CD4-positive, CD25-positive, alpha-beta regulatory T cell (primary cell): Measurements from ENCODE around the gene ERN2. TPM values are rescaled to one million over a fixed set of nuclear protein-coding genes. Genes with fewer than 3 reads are reported as not detected.

Experiments used
- ATAC-seq, 2 donors: fragments of 150-1000 bp; cut with Tn5 transposase; one replicate each; pipeline ENCODE4 v1.10.0; 2021; ENCODE audit warnings: low read depth in 2 of 2, moderate number of reproducible peaks in 2 of 2, moderate library complexity in 1 of 2
- DNase-seq, 3 donors: peaks; one replicate each; pipeline versions ENCODE4 v3.0.0 to v3.0.0-alpha.2; 2012 to 2022; ENCODE audit warnings: mixed read lengths in 1 of 3
- H3K27ac ChIP-seq: one replicate; pipeline ENCODE4 v1.7.0; 2013; ENCODE audit warnings: mild to moderate bottlenecking, low read length; ENCODE audit not compliant: insufficient read depth, poor library complexity, severe bottlenecking
- H3K27me3 ChIP-seq: one replicate; pipeline ENCODE4 v1.7.0; 2013; ENCODE audit warnings: low read length; ENCODE audit not compliant: control insufficient read depth, insufficient read depth
- H3K36me3 ChIP-seq: one replicate; pipeline ENCODE4 v1.7.0; 2013; ENCODE audit warnings: mild to moderate bottlenecking, low read length, moderate library complexity; ENCODE audit not compliant: control insufficient read depth, insufficient read depth
- H3K4me1 ChIP-seq: 2 replicates; pipeline ENCODE4 v1.7.0; 2013; ENCODE audit warnings: mild to moderate bottlenecking, low read length; ENCODE audit not compliant: insufficient read depth, control insufficient read depth, poor library complexity, severe bottlenecking
- H3K4me3 ChIP-seq: one replicate; pipeline ENCODE4 v1.7.0; 2013; ENCODE audit warnings: low read depth, mild to moderate bottlenecking, low read length, moderate library complexity
- H3K9me3 ChIP-seq, 2 experiments: 1 replicate in 1 of 2; 2 replicates in 1 of 2; pipeline ENCODE4 v1.7.0; 2013; ENCODE audit warnings: low read length in 2 of 2, mild to moderate bottlenecking in 1 of 2, moderate library complexity in 1 of 2; ENCODE audit not compliant: control insufficient read depth in 2 of 2
- H3K27ac Mint-ChIP-seq, 3 donors: one replicate each; pipeline ENCODE4 v1.8.0; 2020 to 2022; ENCODE audit warnings: mild to moderate bottlenecking in 3 of 3, mixed read lengths in 3 of 3, moderate library complexity in 2 of 3
- H3K27me3 Mint-ChIP-seq: one replicate; pipeline ENCODE4 v1.8.0; 2022; ENCODE audit warnings: mild to moderate bottlenecking, mixed read lengths
- H3K36me3 Mint-ChIP-seq: one replicate; pipeline ENCODE4 v1.8.0; 2020; ENCODE audit warnings: mixed read lengths
- H3K4me1 Mint-ChIP-seq, 4 donors: one replicate each; pipeline ENCODE4 v1.8.0; 2020 to 2022; ENCODE audit warnings: mixed read lengths in 4 of 4, mild to moderate bottlenecking in 1 of 4
- H3K4me3 Mint-ChIP-seq, 4 donors: one replicate each; pipeline ENCODE4 v1.8.0; 2020 to 2022; ENCODE audit warnings: mild to moderate bottlenecking in 4 of 4, mixed read lengths in 4 of 4, moderate library complexity in 3 of 4
- H3K9me3 Mint-ChIP-seq, 7 donors: one replicate each; pipeline ENCODE4 v1.8.0; 2020 to 2022; ENCODE audit warnings: mixed read lengths in 7 of 7, mild to moderate bottlenecking in 3 of 7, moderate library complexity in 2 of 7
- polyA plus RNA-seq, 4 donors: library from polyadenylated mRNA; unstranded; fragments of 300-500 nt; fragmentation: Illumina TruSeq; gene quantifications; one replicate each; pipeline ENCODE4 v1.2.3, GENCODE V29; 2021
- total RNA-seq: library from RNA; stranded (reverse); gene quantifications from one replicate; pipeline ENCODE4 v1.2.3, GENCODE V29; 2022

ERN2 gene
- total and polyA plus RNA-seq, 5 donors from 2014 or later, result not detected

GRCh38 chr16:23711785-23712184, 1.2 kb downstream of the ERN2 start:
- DNase-seq, result no peak
- Mint-ChIP-seq H3K27ac (peak overlapping the region in 1 of 3 donors; percentile 36), H3K36me3 (no peaks in the 10 kb centered on the region), H3K4me1 (no peaks in the 10 kb centered on the region), H3K4me3 (no peak overlapping the region), H3K27me3 (peaks cover 47% of the 10 kb centered on the region), H3K9me3 (peaks cover 0 to 11% (median 5%) of the 10 kb centered on the region in 7 donors)
- no peak overlapping the region for H3K27ac ChIP-seq
- no peaks in the 10 kb centered on the region for H3K27me3 ChIP-seq
- ATAC-seq, result no peak
- no peaks in the 10 kb centered on the region for H3K36me3 ChIP-seq
- no peaks in the 10 kb centered on the region for H3K4me1 ChIP-seq
- H3K4me3 ChIP-seq, result no peak overlapping the region
- H3K9me3 ChIP-seq, result peaks cover 6 to 10% of the 10 kb centered on the region in 2 experiments

DNA sequence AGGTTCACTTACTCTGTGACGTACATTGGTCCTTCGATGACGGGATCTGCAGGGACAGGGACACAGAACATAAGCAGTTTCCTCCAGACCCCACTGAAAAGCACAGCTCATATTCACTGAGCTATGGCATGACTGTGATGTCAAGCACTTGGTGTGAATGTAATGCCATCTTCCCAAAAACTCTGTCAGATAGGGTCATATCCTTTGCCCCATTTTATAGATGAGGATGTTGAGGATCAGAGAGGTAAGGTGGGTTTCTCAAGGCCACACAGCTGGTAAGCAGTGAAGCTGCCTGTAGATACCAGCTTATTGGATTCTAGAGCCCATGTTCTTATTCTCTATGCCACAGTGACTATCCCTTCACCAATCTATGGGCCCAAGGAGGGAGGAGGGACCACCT, 2.5 kb downstream of the ERN2 start:
- peaks cover 0 to 11% (median 5%) of the 10 kb centered on the region in 7 donors for H3K9me3 Mint-ChIP-seq
- Histone ChIP-seq H3K27me3 (no peaks in the 10 kb centered on the region), H3K9me3 (peaks cover 6 to 10% of the 10 kb centered on the region in 2 experiments), H3K36me3 (no peaks in the 10 kb centered on the region), H3K27ac (no peak overlapping the region), H3K4me1 (no peaks in the 10 kb centered on the region), H3K4me3 (no peak overlapping the region)
- no peaks in the 10 kb centered on the region for H3K36me3 Mint-ChIP-seq
- peaks cover 41% of the 10 kb centered on the region for H3K27me3 Mint-ChIP-seq
- H3K27ac Mint-ChIP-seq, result no peak overlapping the region
- ATAC-seq, result no peak
- H3K4me1 Mint-ChIP-seq, result no peaks in the 10 kb centered on the region
- H3K4me3 Mint-ChIP-seq, result no peak overlapping the region
- no peak for DNase-seq

DNA sequence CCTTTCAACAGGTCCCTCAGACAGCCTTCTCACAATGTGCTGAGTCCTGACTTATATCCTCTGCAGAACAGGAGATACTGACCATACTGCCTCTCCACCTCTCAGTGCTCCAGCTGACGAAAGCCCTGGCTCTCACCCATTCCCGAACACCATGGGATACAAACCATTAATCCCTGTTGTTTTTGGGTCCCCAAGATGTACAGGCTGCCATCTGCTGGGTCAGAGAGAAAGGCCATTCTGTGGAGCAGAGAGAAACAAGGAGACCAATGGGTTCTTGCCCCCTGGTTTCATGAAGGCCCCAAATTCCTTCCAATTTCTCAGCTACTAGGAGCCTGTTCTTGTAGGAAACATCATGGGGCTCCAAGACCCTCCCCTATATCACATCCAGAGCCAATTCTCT, 3.0 kb downstream of the ERN2 start:
- H3K9me3 ChIP-seq, result peaks cover 6 to 10% of the 10 kb centered on the region in 2 experiments
- no peak for DNase-seq
- peaks cover 41% of the 10 kb centered on the region for H3K27me3 Mint-ChIP-seq
- ATAC-seq, result no peak
- H3K4me3 Mint-ChIP-seq, result no peak overlapping the region
- no peaks in the 10 kb centered on the region for H3K36me3 Mint-ChIP-seq
- H3K27me3 ChIP-seq, result no peaks in the 10 kb centered on the region
- H3K27ac Mint-ChIP-seq, result no peak overlapping the region
- H3K4me3 ChIP-seq, result no peak overlapping the region
- H3K4me1 Mint-ChIP-seq, result no peaks in the 10 kb centered on the region
- peaks cover 0 to 11% (median 5%) of the 10 kb centered on the region in 7 donors for H3K9me3 Mint-ChIP-seq
- H3K36me3 ChIP-seq, result no peaks in the 10 kb centered on the region
- H3K27ac ChIP-seq, result no peak overlapping the region
- H3K4me1 ChIP-seq, result no peaks in the 10 kb centered on the region

GRCh38 chr16:23709536-23709935, 3.5 kb downstream of the ERN2 start:
- Mint-ChIP-seq H3K27ac (no peak overlapping the region), H3K36me3 (no peaks in the 10 kb centered on the region), H3K9me3 (peaks cover 0 to 11% (median 6%) of the 10 kb centered on the region in 7 donors), H3K4me1 (no peaks in the 10 kb centered on the region), H3K27me3 (peaks cover 38% of the 10 kb centered on the region), H3K4me3 (no peak overlapping the region)
- no peak for ATAC-seq
- Histone ChIP-seq H3K27me3 (no peaks in the 10 kb centered on the region), H3K9me3 (peaks cover 6 to 10% of the 10 kb centered on the region in 2 experiments), H3K27ac (no peak overlapping the region), H3K36me3 (no peaks in the 10 kb centered on the region), H3K4me3 (no peak overlapping the region), H3K4me1 (no peaks in the 10 kb centered on the region)
- DNase-seq, result no peak

DNA sequence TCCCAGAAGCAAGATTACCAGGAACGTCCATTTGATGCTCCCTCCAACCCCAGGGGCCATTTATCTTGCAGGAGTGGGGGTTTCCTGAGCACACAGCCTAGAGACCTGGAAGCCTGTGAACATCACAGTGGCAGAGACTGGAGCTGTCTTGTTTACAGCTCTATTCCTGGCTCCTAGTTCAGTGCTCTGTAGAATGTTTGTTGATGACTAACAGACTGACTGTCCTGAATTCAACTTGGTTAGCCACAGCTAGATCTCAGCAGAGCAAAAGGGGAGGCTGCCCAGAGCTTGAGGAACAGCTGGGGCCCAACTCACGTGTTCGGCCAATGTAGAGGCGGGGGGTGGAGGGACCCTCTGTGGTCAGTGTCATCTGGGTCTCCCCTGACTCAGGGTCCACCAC, 6.6 kb downstream of the ERN2 start:
- Histone ChIP-seq H3K27ac (no peak overlapping the region), H3K36me3 (no peaks in the 10 kb centered on the region), H3K27me3 (peaks cover 4% of the 10 kb centered on the region), H3K4me1 (no peaks in the 10 kb centered on the region), H3K4me3 (no peak overlapping the region), H3K9me3 (peaks cover 10 to 12% of the 10 kb centered on the region in 2 experiments)
- peaks cover 0 to 5% (median 0%) of the 10 kb centered on the region in 4 donors for H3K4me1 Mint-ChIP-seq
- no peak for DNase-seq
- ATAC-seq, result no peak
- no peak overlapping the region for H3K4me3 Mint-ChIP-seq
- H3K36me3 Mint-ChIP-seq, result peaks cover 3% of the 10 kb centered on the region
- H3K27ac Mint-ChIP-seq, result no peak overlapping the region
- peaks cover 1 to 18% (median 10%) of the 10 kb centered on the region in 7 donors for H3K9me3 Mint-ChIP-seq
- peaks cover 35% of the 10 kb centered on the region for H3K27me3 Mint-ChIP-seq

DNA sequence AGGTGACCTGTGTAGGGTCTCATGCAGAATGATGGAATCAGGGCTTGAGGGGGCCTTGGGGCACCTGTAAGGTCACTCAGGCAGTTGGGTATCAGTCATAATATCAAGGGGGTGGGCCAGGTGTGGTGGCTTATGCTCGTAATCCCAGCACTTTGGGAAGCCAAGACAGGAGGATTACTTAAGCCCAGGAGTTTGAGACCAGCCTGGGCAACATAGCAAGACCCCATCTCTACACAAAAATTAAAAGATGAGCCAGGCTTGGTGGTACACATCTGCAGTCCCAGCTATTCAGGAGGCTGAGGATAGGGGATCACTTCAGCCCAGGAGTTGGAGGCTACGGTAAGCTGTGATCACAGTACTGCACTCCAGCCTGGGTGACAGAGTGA, 7.5 kb downstream of the ERN2 start:
- Mint-ChIP-seq H3K27me3 (peaks cover 26% of the 10 kb centered on the region), H3K9me3 (peaks cover 1 to 18% (median 9%) of the 10 kb centered on the region in 7 donors), H3K4me3 (no peak overlapping the region), H3K27ac (no peak overlapping the region), H3K36me3 (peaks cover 3% of the 10 kb centered on the region), H3K4me1 (peaks cover 0 to 5% (median 0%) of the 10 kb centered on the region in 4 donors)
- H3K36me3 ChIP-seq, result no peaks in the 10 kb centered on the region
- H3K27me3 ChIP-seq, result peaks cover 4% of the 10 kb centered on the region
- H3K4me1 ChIP-seq, result no peaks in the 10 kb centered on the region
- H3K9me3 ChIP-seq, result peaks cover 10 to 12% of the 10 kb centered on the region in 2 experiments
- no peak for DNase-seq
- ATAC-seq, result no peak
- no peak overlapping the region for H3K4me3 ChIP-seq
- H3K27ac ChIP-seq, result no peak overlapping the region

- no peak for DNase-seq
- H3K36me3 ChIP-seq, result no peaks in the 10 kb centered on the region
- H3K27me3 ChIP-seq, result peaks cover 4% of the 10 kb centered on the region
- Mint-ChIP-seq H3K27me3 (peaks cover 21% of the 10 kb centered on the region), H3K4me3 (no peak overlapping the region), H3K4me1 (peaks cover 0 to 5% (median 0%) of the 10 kb centered on the region in 4 donors), H3K9me3 (peaks cover 0 to 13% (median 5%) of the 10 kb centered on the region in 7 donors), H3K36me3 (peaks cover 3% of the 10 kb centered on the region), H3K27ac (no peak overlapping the region)
- ATAC-seq, result no peak
- peaks cover 9 to 11% of the 10 kb centered on the region in 2 experiments for H3K9me3 ChIP-seq
- no peak overlapping the region for H3K27ac ChIP-seq
- H3K4me1 ChIP-seq, result no peaks in the 10 kb centered on the region
- H3K4me3 ChIP-seq, result no peak overlapping the region
Observed at GRCh38 chr16:23704772-23705516, 8.1 kb downstream of the ERN2 start.

DNA sequence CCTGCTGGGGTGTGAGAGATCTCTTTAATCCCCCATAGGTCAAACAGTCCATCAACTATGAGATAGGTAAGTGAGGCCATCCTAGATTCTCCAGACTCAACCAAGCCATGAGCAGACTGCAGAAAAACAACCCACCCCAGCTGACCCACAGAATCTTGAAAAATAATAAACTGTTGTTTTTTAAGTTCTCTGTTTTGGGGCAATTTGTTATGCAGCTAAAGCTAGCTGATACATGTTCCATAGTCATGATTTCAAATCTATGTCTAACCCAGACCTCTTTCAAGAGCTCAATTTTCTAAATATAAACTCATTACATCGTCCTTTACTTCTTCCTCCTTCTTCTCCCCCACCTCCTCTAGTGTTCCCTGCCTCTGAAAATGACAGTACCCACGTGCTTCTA, 10.1 kb downstream of the ERN2 start:
- Histone ChIP-seq H3K9me3 (peaks cover 0 to 6% of the 10 kb centered on the region in 2 experiments), H3K27ac (no peak overlapping the region), H3K4me1 (peaks cover 5% of the 10 kb centered on the region), H3K27me3 (peaks cover 4% of the 10 kb centered on the region), H3K36me3 (no peaks in the 10 kb centered on the region), H3K4me3 (no peak overlapping the region)
- Mint-ChIP-seq H3K9me3 (peaks cover 0 to 8% (median 3%) of the 10 kb centered on the region in 7 donors), H3K27me3 (peaks cover 15% of the 10 kb centered on the region), H3K4me1 (peaks cover 0 to 11% (median 3%) of the 10 kb centered on the region in 4 donors), H3K4me3 (no peak overlapping the region), H3K36me3 (peaks cover 3% of the 10 kb centered on the region), H3K27ac (no peak overlapping the region)
- DNase-seq (no peak), ATAC-seq (no peak)
